AG08395 (cell line): ENCODE results near the gene CCL1.
"Not testable (repeated sequence)": the region's sequence is repeated elsewhere in the genome, so short reads cannot be mapped to it uniquely, and the experiment has no call there.

Source experiments
- DNase-seq: peaks from one replicate; pipeline ENCODE4 v3.0.0; 2012; ENCODE audit warnings: mixed read lengths, low spot score

The CCL1 gene

GRCh38 chr17:34357398-34357797 is 5.6 kb downstream of the CCL1 start:
- DNase-seq, result no peak

- no peak for DNase-seq
Observed at GRCh38 chr17:34356194-34356593, 6.8 kb downstream of the CCL1 start, which contains the start of gene CCL13. Gene CCL13 (plus strand): TSS chr17:34356480. CDS start chr17:34356527, 47 bp downstream.

GRCh38 chr17:34354637-34355036 is 8.4 kb downstream of the CCL1 start:
- no peak for DNase-seq

- no peak for DNase-seq
Observed at GRCh38 chr17:34352191-34352590, 10.8 kb downstream of the CCL1 start.

- DNase-seq, result no peak
Observed at GRCh38 chr17:34351096-34351495, 11.9 kb downstream of the CCL1 start.

- DNase-seq, result no peak
Observed at GRCh38 chr17:34349751-34350150, 13.3 kb downstream of the CCL1 start.

GRCh38 chr17:34347063-34347462 is 16.0 kb downstream of the CCL1 start:
- no peak for DNase-seq

- no peak for DNase-seq
Observed at GRCh38 chr17:34341916-34342315, 21.1 kb downstream of the CCL1 start.

GRCh38 chr17:34339138-34339770 is 23.8 kb downstream of the CCL1 start:
- no peak for DNase-seq

- DNase-seq, result no peak
Observed at GRCh38 chr17:34337701-34338100, 25.3 kb downstream of the CCL1 start.

- DNase-seq, result not testable (repeated sequence)
Observed at GRCh38 chr17:34327580-34327979, 35.5 kb downstream of the CCL1 start.

- no peak for DNase-seq
Observed at GRCh38 chr17:34321964-34322363, 41.1 kb downstream of the CCL1 start.

GRCh38 chr17:34319039-34319483 is 44.0 kb downstream of the CCL1 start, which contains the start of gene CCL8:
Gene CCL8 (plus strand): TSS chr17:34319435. CDS start chr17:34319502, 67 bp downstream.
- DNase-seq, result no peak

- no peak for DNase-seq
Observed at GRCh38 chr17:34318474-34318873, 44.6 kb downstream of the CCL1 start.

- peak; percentile 55 for DNase-seq
Observed at GRCh38 chr17:34314279-34314678, 48.8 kb downstream of the CCL1 start.

- DNase-seq, result no peak
Observed at GRCh38 chr17:34313164-34313563, 49.9 kb downstream of the CCL1 start.

GRCh38 chr17:34312080-34312479 is 51.0 kb downstream of the CCL1 start:
- no peak for DNase-seq

GRCh38 chr17:34311291-34311690 is 51.7 kb downstream of the CCL1 start:
- DNase-seq, result no peak
